Measurements from ENCODE around the gene STMN3. TPM values are rescaled to one million over a fixed set of nuclear protein-coding genes. Genes with fewer than 3 reads are reported as not detected.

Gene STMN3
- total RNA-seq = 10 to 100 TPM; 12.6 to 13.1 TPM
- 10 to 100 TPM; 29.1 to 47.0 (median 37.0) TPM for polyA plus RNA-seq (ENCODE audit: insufficient read length in 6 of 6)
- long read RNA-seq, donor 1, transcript STMN3-201 (5 exons, 2,255 nt) = major isoform, 28 of 274 reads
- long read RNA-seq, donor 1, partial matches to known transcripts = 227 of 274 reads
- long read RNA-seq, donor 1, other reads (novel, unspliced or antisense) = 19 of 274 reads
- long read RNA-seq, donor 2, transcript STMN3-201 (5 exons, 2,255 nt) = major isoform, 29 of 35 reads
- long read RNA-seq, donor 2, partial matches to known transcripts = 6 of 35 reads
- long read RNA-seq, donor 2, other reads (novel, unspliced or antisense) = 0 of 35 reads
- long read RNA-seq, donor 3, transcript STMN3-201 (5 exons, 2,255 nt) = major isoform, 14 of 14 reads
- long read RNA-seq, donor 3, partial matches to known transcripts = 0 of 14 reads
- long read RNA-seq, donor 3, other reads (novel, unspliced or antisense) = 0 of 14 reads
- long read RNA-seq, donor 4 = 0 reads
- long read RNA-seq, donor 5, transcript STMN3-201 (5 exons, 2,255 nt) = major isoform, 12 of 247 reads
- long read RNA-seq, donor 5, partial matches to known transcripts = 187 of 247 reads
- long read RNA-seq, donor 5, other reads (novel, unspliced or antisense) = 48 of 247 reads
- long read RNA-seq, donor 6, transcript STMN3-201 (5 exons, 2,255 nt) = major isoform, 28 of 28 reads
- long read RNA-seq, donor 6, partial matches to known transcripts = 0 of 28 reads
- long read RNA-seq, donor 6, other reads (novel, unspliced or antisense) = 0 of 28 reads
- long read RNA-seq, donor 7, transcript STMN3-201 (5 exons, 2,255 nt) = major isoform, 12 of 12 reads
- long read RNA-seq, donor 7, partial matches to known transcripts = 0 of 12 reads
- long read RNA-seq, donor 7, other reads (novel, unspliced or antisense) = 0 of 12 reads
- long read RNA-seq, donor 8, transcript STMN3-201 (5 exons, 2,255 nt) = major isoform, 14 of 14 reads
- long read RNA-seq, donor 8, partial matches to known transcripts = 0 of 14 reads
- long read RNA-seq, donor 8, other reads (novel, unspliced or antisense) = 0 of 14 reads
- long read RNA-seq, donor 9 = 0 reads
- long read RNA-seq, donor 10 = 0 reads
- long read RNA-seq, donor 11, transcript STMN3-201 (5 exons, 2,255 nt) = major isoform, 172 of 222 reads
- long read RNA-seq, donor 11, partial matches to known transcripts = 43 of 222 reads
- long read RNA-seq, donor 11, other reads (novel, unspliced or antisense) = 7 of 222 reads
- long read RNA-seq, donor 12, transcript STMN3-201 (5 exons, 2,255 nt) = major isoform, 8 of 8 reads
- long read RNA-seq, donor 12, partial matches to known transcripts = 0 of 8 reads
- long read RNA-seq, donor 12, other reads (novel, unspliced or antisense) = 0 of 8 reads

- H3K27me3 ChIP-seq = peaks cover 17 to 41% of the 10 kb centered on the region in 2 donors
- DNase-seq = peak; percentile 87 to 97 (median 91)
- peak within 1 kb of the TSS; percentile 46 to 55 for H3K4me3 ChIP-seq
- TF ChIP-seq CTCF (IDR thresholded peaks at IDR 0.05) = no peak
- peak; percentile 72 for ATAC-seq
- H3K4me1 ChIP-seq = peaks cover 12 to 39% of the 10 kb centered on the region in 2 donors
- H3K27ac ChIP-seq = peak within 1 kb of the TSS in 1 of 2 donors; percentile 53
- H3K36me3 ChIP-seq = no peaks in the 10 kb centered on the region
- H3K9me3 ChIP-seq = no peaks in the 10 kb centered on the region
- intact Hi-C loops (cut with DNase I) = no loop called here
These were observed at the start of gene STMN3 for GRCh38 chr20:63653041-63653973. Gene STMN3 (minus strand): TSS chr20:63653424. CDS start chr20:63653345, 79 bp downstream.

GRCh38 chr20:63702036-63702665 is 48.9 kb upstream of the STMN3 start:
- TF ChIP-seq CTCF (IDR thresholded peaks at IDR 0.05) = no peak
- peak overlapping the region in 1 of 2 donors; percentile 37 for H3K27ac ChIP-seq
- intact Hi-C loops (cut with DNase I) = no loop called here
- no peak overlapping the region for H3K4me3 ChIP-seq
- H3K4me1 ChIP-seq = peaks cover 13 to 50% of the 10 kb centered on the region in 2 donors
- ATAC-seq = no peak
- H3K36me3 ChIP-seq = peaks cover 0 to 53% of the 10 kb centered on the region in 2 donors
- H3K9me3 ChIP-seq = no peaks in the 10 kb centered on the region
- DNase-seq = no peak
- peaks cover 0 to 2% of the 10 kb centered on the region in 2 donors for H3K27me3 ChIP-seq

- intact Hi-C loops (cut with DNase I) = no loop called here
- peaks cover 0 to 53% of the 10 kb centered on the region in 2 donors for H3K36me3 ChIP-seq
- DNase-seq = peak in 1 of 4 donors; percentile 73
- ATAC-seq = no peak
- H3K9me3 ChIP-seq = no peaks in the 10 kb centered on the region
- peaks cover 12 to 50% of the 10 kb centered on the region in 2 donors for H3K4me1 ChIP-seq
- peaks cover 0 to 9% of the 10 kb centered on the region in 2 donors for H3K27me3 ChIP-seq
- no peak overlapping the region for H3K4me3 ChIP-seq
- peak overlapping the region in 1 of 2 donors; percentile 37 for H3K27ac ChIP-seq
- no peak for TF ChIP-seq CTCF (IDR thresholded peaks at IDR 0.05)
These were observed 48.3 kb upstream of the STMN3 start for GRCh38 chr20:63701329-63702035.

Measured in left lung (tissue), 14 donors.